GM18498 (cell line): Measurements from ENCODE around the gene TCFL5.
A peak's percentile ranks its signal among the peaks of the same experiment; 100 is the strongest.

ENCODE experiments used
- ATAC-seq: cut with Tn5 transposase; IDR thresholded peaks from one replicate; pipeline ENCODE4 v1.9.1; 2021; ENCODE audit warnings: mild to moderate bottlenecking, moderate library complexity; ENCODE audit not compliant: unreplicated experiment

The TCFL5 gene

DNA sequence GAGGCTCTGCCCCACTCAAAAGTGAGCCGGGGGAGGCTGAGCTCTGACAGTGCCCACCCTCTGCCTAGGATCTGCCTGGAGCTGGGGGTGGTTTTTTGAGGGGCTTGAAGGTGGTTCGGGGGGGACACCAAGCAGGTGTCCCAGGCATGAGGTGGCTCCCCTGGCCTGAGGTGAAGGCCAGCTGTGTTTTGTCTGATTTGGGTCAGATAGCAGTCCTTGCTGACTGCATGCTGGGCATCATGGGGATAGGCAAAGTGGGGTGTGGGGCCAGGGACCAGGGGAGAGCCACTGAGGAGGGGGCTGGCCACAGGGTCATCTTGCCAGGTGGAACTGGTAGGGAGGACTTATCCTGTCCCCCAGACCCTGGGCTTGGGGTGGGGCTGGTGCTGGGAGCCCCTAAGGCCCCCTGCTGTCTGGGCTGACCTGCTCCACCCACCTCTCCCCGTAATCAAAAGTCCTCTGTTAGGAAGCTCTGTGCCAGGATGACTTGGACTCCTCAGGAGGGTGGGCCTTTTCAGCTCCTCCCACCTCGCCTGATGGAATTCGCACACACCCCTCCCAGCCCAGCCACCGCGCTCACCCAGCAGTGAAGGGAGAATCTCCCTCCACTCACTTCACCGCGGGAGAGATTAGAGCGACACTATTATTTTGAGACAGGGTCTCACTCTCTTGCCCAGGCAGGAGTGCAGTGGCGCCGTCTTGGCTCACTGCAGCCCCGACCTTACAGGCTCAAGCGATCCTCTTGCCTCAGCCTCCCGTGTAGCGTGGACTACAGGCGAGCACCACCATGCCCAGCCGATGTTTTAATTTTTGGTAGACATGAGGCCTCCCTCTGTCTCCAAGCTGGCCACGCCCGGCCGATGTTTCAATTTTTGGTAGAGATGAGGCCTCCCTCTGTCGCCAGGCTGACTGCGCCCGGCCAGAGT is 46.3 kb downstream of the TCFL5 start:
- no peak for ATAC-seq

DNA sequence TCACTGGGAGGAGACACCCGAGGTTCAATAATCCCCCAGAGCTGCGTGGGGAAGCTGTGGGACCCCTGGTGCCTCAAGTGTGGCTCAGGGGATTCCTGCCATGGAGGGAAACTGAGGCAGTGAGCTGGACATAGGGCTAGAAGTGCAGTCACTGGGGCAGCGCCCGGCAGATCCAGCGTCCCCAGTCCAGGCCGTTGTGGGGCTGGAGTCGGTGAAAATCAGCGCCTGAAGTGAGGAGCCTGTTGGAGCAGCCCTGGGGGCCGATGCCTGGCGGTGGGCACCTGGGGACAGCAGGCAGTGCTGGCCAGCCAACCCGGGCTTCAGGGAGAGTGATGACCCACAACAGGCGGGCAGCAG is 46.9 kb downstream of the TCFL5 start:
- no peak for ATAC-seq

DNA sequence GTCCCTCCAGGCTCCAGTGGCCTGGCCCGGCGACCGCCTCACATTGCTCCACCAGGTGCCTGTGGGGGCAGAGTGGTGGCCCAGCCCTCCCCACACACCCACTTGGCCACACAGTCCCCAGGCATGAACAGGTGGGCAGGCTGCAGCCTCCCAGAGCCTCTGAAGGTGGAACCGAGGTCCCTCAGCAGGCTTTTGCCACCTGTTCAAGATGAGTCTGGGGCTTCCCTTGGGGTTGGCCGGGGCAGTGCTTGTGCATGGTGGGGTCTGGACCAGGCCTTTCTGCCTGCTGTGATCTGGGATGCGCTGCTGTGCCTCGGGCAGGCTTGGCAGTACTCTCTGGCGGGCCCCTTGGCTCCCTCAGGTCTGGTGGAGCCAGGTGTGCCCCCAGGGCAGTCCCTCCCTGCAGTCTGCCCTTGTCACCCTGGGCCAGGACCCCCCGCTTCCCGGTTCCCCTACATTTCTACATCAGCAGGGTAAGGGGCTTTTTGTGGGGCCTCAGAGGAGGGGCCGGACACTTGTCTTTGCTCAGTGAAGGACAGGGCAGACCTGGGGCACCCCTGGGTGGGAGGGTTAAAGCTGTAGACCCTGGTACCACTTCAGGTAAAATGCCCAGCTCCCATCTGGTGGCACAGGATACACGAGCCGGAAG is 47.4 kb downstream of the TCFL5 start:
- no peak for ATAC-seq

DNA sequence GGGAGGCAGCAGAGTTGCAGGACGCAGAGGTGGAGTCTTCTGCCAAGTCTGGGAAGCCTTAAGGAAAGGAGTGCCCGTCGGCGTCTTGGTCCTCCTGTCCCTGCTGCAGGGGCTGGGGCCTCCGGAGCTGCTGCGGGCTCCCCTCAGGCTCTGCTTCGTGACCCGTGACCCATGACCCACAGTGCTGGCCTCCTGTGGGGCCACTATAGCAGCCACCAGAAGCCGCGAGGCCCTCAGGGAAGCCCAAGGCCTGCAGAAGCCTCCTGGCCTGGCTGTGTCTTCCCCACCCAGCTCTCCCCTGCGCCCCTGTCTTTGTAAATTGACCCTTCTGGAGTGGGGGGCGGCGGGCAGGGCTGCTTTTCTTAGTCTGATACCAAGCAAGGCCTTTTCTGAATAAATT is 48.0 kb downstream of the TCFL5 start:
- ATAC-seq: no peak

DNA sequence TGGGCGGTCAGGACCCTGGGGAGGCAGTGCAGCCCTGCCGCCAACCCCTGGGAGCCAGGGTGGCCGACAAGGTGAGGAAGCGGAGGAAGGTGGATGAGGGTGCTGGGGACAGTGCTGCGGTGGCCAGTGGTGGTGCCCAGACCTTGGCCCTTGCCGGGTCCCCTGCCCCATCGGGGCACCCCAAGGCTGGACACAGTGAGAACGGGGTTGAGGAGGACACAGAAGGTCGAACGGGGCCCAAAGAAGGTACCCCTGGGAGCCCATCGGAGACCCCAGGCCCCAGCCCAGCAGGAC is 48.8 kb downstream of the TCFL5 start:
- no peak for ATAC-seq

DNA sequence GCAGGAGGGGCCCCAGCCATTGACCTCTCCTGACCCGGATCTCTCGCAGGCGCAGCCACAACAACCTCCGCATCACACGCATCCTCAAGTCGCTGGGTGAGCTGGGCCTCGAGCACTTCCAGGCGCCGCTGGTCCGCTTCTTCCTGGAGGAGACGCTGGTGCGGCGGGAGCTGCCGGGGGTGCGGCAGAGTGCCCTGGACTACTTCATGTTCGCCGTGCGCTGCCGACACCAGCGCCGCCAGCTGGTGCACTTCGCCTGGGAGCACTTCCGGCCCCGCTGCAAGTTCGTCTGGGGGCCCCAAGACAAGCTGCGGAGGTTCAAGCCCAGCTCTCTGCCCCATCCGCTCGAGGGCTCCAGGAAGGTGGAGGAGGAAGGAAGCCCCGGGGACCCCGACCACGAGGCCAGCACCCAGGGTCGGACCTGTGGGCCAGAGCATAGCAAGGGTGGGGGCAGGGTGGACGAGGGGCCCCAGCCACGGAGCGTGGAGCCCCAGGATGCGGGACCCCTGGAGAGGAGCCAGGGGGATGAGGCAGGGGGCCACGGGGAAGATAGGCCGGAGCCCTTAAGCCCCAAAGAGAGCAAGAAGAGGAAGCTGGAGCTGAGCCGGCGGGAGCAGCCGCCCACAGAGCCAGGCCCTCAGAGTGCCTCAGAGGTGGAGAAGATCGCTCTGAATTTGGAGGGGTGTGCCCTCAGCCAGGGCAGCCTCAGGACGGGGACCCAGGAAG is 49.3 kb downstream of the TCFL5 start:
- ATAC-seq: no peak

DNA sequence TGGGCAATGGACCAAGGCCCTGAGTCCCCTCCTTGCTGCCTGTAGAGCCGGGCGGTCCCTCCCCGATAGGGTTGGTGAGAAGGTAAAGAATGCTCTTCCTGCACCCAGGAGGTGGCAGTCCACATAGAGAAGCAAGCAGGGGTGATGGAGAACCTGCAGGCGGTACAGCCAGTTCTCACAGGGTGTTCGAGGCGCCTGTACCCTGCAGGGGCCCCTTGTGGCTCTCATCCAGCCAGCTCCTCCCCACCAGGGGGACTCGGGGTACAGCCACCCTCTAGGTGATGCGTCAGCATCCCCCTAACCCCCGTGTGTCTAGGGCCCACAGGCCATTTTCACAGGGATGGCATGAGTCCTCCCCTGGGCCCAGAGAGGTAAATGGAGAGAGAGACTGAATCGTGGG is 49.9 kb downstream of the TCFL5 start:
- no peak for ATAC-seq

DNA sequence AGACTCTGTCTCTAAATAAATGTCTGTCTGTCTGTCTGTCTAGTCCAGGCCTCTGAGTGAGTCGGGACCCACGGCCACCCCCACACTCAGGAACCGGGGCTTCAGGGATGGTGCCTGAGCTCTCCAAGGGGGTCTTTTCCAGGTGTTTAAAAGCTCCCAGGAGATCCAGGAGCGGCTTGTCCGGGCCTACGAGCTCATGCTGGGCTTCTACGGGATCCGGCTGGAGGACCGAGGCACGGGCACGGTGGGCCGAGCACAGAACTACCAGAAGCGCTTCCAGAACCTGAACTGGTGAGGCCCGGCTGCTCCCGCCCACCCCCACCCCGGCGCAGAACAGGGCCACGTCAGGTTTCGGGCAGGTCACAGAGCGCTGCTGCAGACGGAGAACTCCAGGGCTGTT is 50.3 kb downstream of the TCFL5 start:
- no peak for ATAC-seq

DNA sequence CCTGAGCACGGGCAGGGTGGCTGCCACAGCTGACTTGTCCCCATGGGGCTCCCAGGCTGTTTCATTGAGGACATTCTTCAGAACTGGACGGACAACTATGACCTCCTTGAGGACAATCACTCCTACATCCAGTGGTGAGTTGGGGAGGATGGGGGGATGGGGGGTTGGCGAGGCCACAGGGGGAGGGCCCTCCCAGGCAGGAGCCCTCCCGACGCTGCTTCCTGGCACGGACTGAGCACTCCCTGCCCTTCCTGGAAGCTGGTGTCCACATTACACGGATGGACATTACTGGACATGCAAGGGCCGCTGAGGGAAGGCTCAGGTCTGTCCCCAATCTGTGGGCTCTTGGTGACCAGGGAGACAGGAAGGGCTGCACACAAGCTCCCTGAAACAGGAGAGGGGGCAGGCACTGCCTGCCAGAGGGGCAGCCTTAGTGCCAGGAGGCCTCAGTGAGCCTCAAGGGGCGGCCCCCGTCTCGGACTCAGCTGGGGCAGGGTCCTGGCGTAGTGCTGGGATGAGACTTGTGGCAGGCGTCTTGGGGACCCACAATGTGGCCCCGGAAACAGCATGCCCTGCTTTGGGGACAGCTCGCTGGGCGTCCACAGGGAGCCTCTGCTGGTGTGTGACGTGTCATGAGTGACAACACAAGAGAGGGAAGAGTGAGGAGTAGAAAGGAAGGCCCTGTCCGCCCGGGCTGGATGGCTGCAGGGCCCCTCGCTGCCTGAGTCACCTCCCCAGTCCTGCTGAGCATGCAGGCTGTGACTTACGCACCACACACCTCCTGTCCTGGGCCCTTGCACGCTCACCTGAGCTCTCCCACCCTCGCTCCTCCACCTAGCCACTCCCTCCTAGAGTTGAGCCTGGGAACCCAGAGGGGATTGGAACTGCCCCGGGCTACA is 51.8 kb downstream of the TCFL5 start:
- no peak for ATAC-seq

DNA sequence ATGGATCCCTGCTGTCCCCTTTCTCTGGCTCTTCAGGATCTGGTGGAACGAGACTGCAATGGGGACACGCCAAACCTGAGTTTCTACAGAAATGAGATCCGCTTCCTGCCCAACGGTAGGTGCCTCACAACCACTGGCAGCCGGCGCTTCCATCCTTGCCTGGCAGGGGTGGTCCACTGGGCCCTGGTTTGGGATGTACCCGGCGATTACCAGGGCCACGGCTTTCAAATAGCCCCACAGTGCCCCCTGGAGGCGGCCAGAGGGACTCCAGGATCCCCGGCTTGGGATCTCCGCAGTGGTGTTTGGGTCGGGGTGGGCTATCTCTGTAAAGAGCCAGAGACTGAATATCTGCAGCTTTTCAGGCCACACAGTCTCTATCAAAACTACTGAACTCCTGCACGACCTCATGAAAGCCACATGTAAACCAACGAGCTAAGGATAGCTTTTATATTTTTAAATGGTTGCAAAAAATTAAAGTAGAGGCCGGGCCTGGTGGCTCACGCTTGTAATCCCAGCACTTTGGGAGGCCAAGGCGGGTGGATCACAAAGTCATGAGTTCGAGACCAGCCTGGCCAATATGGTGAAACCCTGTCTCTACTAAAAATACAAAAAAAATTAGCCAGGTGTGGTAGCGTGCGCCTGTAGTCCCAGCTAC is 53.3 kb downstream of the TCFL5 start:
- ATAC-seq: no peak

DNA sequence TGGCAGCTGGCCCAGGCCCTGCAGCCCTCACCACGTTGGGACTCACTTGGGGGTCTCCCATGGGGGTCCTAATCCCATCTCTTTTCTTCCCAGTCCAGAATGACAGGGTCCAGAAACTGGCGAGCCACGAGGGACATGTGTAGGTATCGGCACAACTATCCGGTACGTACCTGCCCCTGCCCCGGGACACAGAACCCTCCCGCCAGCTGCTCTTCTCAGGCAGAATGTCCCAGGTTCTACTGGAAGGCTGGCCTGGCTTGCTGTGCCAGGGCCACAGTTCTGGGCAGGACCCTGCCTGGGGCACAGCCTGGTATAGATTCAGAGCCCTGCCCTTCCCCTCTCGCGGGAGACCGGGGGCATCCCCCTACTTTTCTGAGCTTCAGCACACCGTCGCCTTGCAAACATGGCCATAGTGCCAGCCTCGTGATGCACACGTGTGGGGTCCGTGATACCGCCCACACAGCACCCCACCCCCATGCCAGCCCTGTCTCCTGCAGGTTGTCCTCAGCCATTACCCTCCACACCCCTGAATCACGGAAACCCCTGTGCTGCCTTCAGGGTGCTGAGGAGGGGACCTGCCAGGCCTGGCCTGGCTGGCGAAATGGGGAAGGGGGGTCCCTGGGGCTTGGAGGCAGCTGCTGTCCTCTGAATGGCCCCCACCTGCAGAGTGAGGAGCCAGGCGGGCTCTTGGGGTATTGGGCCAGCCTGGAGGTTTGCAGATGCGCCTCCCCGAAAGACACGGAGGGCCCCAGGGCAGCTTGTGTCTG is 54.0 kb downstream of the TCFL5 start:
- ATAC-seq: no peak

DNA sequence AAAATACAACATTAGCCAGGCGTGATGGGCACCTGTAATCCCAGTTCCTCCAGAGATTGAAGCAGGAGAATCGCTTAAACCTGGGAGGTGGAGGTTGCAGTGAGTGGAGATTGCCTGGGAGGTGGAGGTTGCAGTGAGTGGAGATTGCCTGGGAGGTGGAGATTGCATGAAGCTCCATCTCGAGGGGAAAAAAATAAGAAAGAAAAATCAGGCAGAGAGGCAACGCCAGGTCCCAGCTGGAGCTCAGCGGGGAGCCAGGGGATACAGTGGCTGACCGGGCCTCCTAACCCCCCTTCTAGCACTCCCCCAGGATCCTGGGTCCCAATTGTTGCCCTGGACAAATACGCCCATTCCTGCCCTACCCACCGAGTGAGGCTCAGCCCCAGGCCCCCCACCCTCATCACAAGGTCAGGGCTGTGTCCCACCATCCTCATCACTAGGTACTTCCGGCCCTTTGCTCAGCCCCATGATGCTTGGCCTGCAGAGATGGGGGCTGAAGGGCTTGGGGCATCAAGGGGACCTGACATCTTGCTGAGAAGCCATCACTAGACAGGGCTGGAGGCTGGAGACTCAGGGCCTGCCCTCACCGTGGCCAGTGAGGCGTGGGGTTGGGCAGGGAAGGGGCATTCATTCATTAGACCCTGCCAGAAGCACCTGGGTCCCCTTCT is 55.1 kb downstream of the TCFL5 start:
- no peak for ATAC-seq

DNA sequence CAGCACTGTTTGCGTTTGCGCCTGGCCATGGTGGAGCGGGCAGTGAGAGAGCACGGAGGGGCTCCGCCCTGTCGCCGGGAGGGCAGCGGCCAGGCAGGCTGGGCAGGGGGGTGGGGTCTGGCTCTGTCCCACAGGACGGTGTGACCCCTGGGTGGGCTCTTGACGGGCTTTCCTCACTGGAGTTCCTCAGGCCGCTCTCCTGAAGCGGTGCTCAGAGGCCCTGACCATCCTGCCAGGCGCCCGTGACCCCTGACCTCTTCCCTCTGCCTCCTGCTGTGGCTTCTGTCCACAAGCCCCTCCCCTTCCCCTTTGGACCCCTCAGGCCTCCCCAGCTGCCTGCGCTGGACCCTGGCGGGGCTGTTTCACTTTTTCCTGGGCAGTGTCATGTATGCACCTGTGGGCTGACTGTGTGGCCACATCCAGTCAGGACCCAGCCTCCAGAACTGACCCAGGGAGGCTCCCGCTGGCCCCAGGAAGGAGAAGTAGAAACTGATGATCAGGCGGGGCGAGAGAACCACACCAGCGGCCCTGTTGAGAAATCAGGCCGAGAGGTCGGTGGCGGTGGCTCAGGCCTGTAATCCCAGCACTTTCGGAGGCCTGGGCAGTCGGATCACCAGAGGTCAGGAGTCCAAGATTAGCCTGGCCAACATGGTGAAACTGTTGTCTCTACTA is 55.8 kb downstream of the TCFL5 start:
- ATAC-seq: no peak

DNA sequence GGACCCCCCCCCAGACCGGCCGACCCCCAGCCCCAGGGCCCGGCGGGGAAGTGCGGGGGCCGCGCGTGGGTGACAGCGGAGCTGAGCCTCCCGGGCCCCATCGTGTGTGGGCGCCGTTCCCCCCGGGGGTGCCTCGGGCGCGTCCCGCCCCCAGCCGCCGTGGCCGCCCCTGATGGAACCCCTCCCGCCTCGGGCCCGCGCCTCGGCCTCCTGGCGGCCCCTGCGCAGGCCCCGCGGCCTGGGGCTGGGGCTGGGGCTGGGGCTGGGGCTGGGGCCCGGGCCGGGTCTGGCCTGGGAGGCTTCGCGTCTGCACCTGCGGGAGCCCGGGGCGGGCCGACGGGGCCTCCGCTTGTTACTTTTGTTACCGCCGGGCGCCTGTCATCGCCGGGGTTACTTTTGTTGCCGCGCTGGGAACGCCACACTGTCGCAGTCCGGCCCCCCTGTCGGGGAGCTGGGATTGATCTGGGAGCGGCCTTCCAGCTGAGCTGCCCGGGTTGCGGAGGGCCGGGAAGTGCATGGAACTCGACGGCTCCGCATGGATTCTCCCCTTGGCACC is 56.4 kb downstream of the TCFL5 start:
- peak; percentile 32 for ATAC-seq

DNA sequence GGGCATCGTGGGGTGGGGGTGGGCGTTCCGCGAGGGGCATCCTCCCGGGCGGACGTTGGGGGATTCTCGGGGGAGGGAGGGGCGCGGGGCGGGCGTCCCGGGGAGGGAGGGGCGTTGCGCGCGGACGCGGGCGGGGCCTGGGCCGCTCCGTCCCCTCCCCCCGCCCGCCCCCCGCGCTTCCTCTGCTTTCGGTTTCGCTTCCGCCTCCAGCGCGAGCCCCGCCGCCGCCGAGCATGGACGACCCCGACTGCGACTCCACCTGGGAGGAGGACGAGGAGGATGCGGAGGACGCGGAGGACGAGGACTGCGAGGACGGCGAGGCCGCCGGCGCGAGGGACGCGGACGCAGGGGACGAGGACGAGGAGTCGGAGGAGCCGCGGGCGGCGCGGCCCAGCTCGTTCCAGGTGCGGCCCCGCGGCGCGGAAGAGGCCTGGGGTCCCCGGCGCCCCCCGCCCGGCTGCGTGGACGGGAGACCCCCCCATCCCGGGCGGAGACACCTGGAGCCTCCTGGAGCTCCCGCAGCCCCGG is 56.9 kb downstream of the TCFL5 start, which contains the start of gene OGFR:
Gene OGFR (plus strand): TSS at position 209 of the 528 bp plus-strand sequence. CDS start 25 bp downstream, at position 234.
- ATAC-seq: peak; percentile 60

DNA sequence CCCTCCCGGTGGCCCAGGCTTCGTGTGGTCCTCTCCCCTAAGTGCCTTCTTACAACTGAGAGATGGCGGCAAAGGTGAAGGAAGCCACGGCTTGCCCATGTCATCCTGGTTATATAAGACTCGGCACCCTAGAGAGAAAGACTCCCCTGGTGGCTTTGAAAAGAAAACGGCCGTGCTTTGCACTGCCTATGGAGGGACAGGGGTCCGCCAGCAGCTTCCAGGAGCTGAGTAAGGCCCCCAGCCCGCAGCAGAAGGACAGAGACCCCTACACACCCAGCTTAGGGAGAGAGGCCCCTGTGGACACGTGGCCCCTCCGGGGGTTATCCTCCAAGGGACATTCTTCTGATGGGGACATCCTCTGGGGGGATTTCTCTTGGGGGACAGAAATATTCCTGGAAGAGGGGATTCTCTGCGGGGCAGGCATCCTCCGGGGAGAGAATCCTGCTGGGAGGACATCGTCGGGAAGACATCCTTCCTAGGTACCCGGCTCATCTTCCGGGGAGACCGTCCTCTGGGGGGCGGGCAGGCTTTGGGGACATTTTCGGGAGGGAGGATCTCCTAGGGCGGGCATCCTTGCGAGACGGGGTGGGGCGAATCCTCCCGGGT is 57.5 kb downstream of the TCFL5 start:
- no peak for ATAC-seq

DNA sequence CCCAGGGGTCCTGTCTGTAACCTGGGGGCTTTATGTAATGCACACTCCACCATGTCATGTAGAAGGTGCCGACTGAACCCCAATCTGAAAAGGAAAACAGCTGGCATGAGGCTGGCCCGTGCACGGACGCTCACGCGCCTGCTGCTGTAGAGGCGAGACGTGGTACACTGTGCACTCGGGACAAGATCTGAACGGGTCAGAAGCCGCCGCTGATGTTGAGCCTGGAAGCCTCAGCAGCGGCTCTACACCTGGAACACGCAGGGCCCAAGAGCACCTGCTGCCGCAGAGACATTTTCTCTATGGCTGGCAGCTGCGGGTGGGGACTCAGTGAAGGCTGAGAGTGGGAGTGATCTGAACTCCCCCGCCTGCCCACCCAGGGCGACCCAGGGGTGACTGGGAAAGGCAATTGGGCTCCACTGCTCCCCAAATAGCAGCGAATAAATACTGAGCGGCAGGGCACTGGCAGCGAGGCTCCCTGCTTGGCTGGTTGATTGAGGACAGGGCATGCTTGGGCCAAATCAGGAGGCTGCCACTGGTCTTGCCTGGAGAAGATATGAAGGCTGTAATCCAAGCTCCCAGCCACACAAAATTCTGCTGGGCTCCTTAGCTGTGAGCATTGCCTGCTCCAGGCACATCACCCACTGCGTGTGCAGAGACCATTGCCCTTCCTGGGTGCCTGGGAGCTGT is 59.5 kb downstream of the TCFL5 start:
- no peak for ATAC-seq
